GM13977 (cell line): ENCODE results near the gene ZCCHC10.

Experiments used
- DNase-seq: peaks from one replicate; pipeline ENCODE4 v3.0.0; 2012; ENCODE audit warnings: low spot score
- CTCF ChIP-seq: IDR thresholded peaks from 2 replicates; pipeline ENCODE4 v1.5.1; 2012; ENCODE audit warnings: mild to moderate bottlenecking, control low read depth; ENCODE audit not compliant: insufficient read depth; ENCODE audit errors: extremely low read depth, missing control alignments
- in situ Hi-C: fragments of 300-500 bp; cut with MboI; formaldehyde crosslinking; loops from one replicate; pipeline ENCODE4 v1.12.0; 2022; ENCODE audit warnings: low sequenced_read_pairs, low pct_unique_long_range_greater_than_20kb, mixed read lengths, inconsistent platforms; ENCODE audit not compliant: unreplicated experiment

ZCCHC10 gene

GRCh38 chr5:132949136-132949535, 77.2 kb downstream of the ZCCHC10 start:
- no peak for TF ChIP-seq CTCF
- no peak for DNase-seq
- in situ Hi-C loops = no loop called here

GRCh38 chr5:132947671-132948070, 78.7 kb downstream of the ZCCHC10 start:
- TF ChIP-seq CTCF = no peak
- DNase-seq = no peak
- in situ Hi-C loops = no loop called here
